Thoracic aorta (tissue), 2 donors: Measurements from ENCODE around the gene TYK2. TPM values are rescaled to one million over a fixed set of nuclear protein-coding genes. Genes with fewer than 3 reads are reported as not detected.
"Not testable (repeated sequence)": the region's sequence is repeated elsewhere in the genome, so short reads cannot be mapped to it uniquely, and the experiment has no call there.

Source experiments
- ATAC-seq: fragments of 150-250 bp; one replicate; pipeline ENCODE4 v1.8.0; 2017; ENCODE audit warnings: low read depth; ENCODE audit not compliant: insufficient number of reproducible peaks, low FRiP score
- DNase-seq: peaks from one replicate; pipeline ENCODE4 v3.0.0-alpha.2; 2020; ENCODE audit warnings: low spot score
- H3K27ac ChIP-seq, 2 donors: fragments of 200-600 bp; sonication (generic); 1 replicate in 1 of 2; 2 replicates in 1 of 2; pipeline ENCODE4 v1.5.1; 2016; ENCODE audit warnings: mild to moderate bottlenecking in 2 of 2, moderate library complexity in 2 of 2
- H3K27me3 ChIP-seq: fragments of 200-600 bp; sonication (generic); replicated peaks from 2 replicates; pipeline ENCODE4 v1.6.0; 2016; ENCODE audit warnings: mild to moderate bottlenecking; ENCODE audit not compliant: insufficient read depth
- H3K36me3 ChIP-seq: fragments of 200-600 bp; sonication (generic); one replicate; pipeline ENCODE4 v1.5.1; 2016
- H3K4me1 ChIP-seq, 2 donors: fragments of 200-600 bp; sonication (generic); 1 replicate in 1 of 2; 2 replicates in 1 of 2; pipeline versions ENCODE4 v1.5.1 to v1.6.0; 2016; ENCODE audit warnings: low read depth in 2 of 2, mild to moderate bottlenecking in 1 of 2; ENCODE audit not compliant: control insufficient read depth in 1 of 2
- H3K4me3 ChIP-seq: fragments of 200-600 bp; sonication (generic); 2 replicates; pipeline ENCODE4 v1.5.1; 2016; ENCODE audit warnings: mild to moderate bottlenecking
- H3K9me3 ChIP-seq: fragments of 200-600 bp; sonication (generic); 2 replicates; pipeline ENCODE4 v1.5.1; 2016
- CTCF ChIP-seq: fragments of 200-600 bp; sonication (generic); IDR thresholded peaks from one replicate; pipeline ENCODE4 v1.5.1; 2019; ENCODE audit warnings: antibody characterized with exemption
- total RNA-seq, 2 donors: library from RNA; depleted of rRNA; stranded (reverse); fragments of >200 nt; gene quantifications; one replicate each; pipeline versions ENCODE4 v1.1.0 to v1.2.3, GENCODE V29; 2016

The TYK2 gene
- total RNA-seq, 2 donors from 2014 or later, result 79.3 to 96.7 TPM

- Histone ChIP-seq H3K27ac (no peak overlapping the region), H3K4me3 (peak overlapping the region; percentile 49), H3K9me3 (no peaks in the 10 kb centered on the region), H3K36me3 (no peaks in the 10 kb centered on the region), H3K27me3 (no peaks in the 10 kb centered on the region), H3K4me1 (peaks cover 9 to 25% of the 10 kb centered on the region in 2 donors)
- TF ChIP-seq CTCF, result no peak
- ATAC-seq (no peak), DNase-seq (no peak)
Observed at GRCh38 chr19:10416083-10416379, 35.7 kb upstream of the TYK2 start.

GRCh38 chr19:10412257-10412977 is 32.0 kb upstream of the TYK2 start:
- no peak for TF ChIP-seq CTCF
- ATAC-seq (no peak), DNase-seq (no peak)
- no peak overlapping the region for H3K27ac ChIP-seq
- no peaks in the 10 kb centered on the region for H3K36me3 ChIP-seq
- no peak overlapping the region for H3K4me3 ChIP-seq
- H3K4me1 ChIP-seq, result peaks cover 0 to 7% of the 10 kb centered on the region in 2 donors
- no peaks in the 10 kb centered on the region for H3K27me3 ChIP-seq
- H3K9me3 ChIP-seq, result no peaks in the 10 kb centered on the region

DNA sequence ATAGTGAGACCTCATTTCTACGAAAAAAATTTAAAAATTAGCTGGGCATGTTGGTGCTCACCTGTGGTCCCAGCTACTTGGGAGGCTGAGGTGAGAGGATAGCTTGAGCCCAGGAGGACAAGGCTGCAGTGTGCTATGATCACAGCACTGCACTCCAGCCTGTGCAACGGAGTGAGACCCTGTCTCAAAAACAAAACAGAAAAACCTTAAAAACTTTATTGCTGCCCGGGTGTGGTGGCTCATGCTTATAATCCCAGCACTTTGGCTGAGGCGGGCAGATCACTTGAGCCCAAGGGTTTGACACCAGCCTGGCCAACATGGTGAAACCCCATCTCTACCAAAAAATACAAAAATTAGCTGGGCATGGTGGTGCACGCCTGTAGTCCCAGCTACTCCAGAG is 30.9 kb upstream of the TYK2 start:
- H3K9me3 ChIP-seq, H3K4me3 ChIP-seq, H3K36me3 ChIP-seq, DNase-seq, ATAC-seq, H3K4me1 ChIP-seq, H3K27ac ChIP-seq, H3K27me3 ChIP-seq: not testable (repeated sequence)

- H3K27ac ChIP-seq, result no peak overlapping the region
- DNase-seq (no peak), ATAC-seq (no peak)
- TF ChIP-seq CTCF, result no peak
- H3K4me1 ChIP-seq, result peaks cover 9 to 14% of the 10 kb centered on the region in 2 donors
- H3K4me3 ChIP-seq, result no peak overlapping the region
- no peaks in the 10 kb centered on the region for H3K36me3 ChIP-seq
- peaks cover 10% of the 10 kb centered on the region for H3K27me3 ChIP-seq
- H3K9me3 ChIP-seq, result no peaks in the 10 kb centered on the region
Observed at GRCh38 chr19:10408511-10409283, 28.3 kb upstream of the TYK2 start.

GRCh38 chr19:10407096-10407495 is 26.7 kb upstream of the TYK2 start:
- Histone ChIP-seq H3K4me1 (peaks cover 13 to 22% of the 10 kb centered on the region in 2 donors), H3K27ac (no peak overlapping the region), H3K4me3 (no peak overlapping the region), H3K27me3 (peaks cover 10% of the 10 kb centered on the region), H3K36me3 (no peaks in the 10 kb centered on the region), H3K9me3 (no peaks in the 10 kb centered on the region)
- ATAC-seq, result no peak
- TF ChIP-seq CTCF, result no peak
- DNase-seq, result no peak
